ENCODE results near the gene PNPLA4.
A peak's percentile ranks its signal among the peaks of the same experiment; 100 is the strongest.

Gene PNPLA4, protein sequence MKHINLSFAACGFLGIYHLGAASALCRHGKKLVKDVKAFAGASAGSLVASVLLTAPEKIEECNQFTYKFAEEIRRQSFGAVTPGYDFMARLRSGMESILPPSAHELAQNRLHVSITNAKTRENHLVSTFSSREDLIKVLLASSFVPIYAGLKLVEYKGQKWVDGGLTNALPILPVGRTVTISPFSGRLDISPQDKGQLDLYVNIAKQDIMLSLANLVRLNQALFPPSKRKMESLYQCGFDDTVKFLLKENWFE

DNA sequence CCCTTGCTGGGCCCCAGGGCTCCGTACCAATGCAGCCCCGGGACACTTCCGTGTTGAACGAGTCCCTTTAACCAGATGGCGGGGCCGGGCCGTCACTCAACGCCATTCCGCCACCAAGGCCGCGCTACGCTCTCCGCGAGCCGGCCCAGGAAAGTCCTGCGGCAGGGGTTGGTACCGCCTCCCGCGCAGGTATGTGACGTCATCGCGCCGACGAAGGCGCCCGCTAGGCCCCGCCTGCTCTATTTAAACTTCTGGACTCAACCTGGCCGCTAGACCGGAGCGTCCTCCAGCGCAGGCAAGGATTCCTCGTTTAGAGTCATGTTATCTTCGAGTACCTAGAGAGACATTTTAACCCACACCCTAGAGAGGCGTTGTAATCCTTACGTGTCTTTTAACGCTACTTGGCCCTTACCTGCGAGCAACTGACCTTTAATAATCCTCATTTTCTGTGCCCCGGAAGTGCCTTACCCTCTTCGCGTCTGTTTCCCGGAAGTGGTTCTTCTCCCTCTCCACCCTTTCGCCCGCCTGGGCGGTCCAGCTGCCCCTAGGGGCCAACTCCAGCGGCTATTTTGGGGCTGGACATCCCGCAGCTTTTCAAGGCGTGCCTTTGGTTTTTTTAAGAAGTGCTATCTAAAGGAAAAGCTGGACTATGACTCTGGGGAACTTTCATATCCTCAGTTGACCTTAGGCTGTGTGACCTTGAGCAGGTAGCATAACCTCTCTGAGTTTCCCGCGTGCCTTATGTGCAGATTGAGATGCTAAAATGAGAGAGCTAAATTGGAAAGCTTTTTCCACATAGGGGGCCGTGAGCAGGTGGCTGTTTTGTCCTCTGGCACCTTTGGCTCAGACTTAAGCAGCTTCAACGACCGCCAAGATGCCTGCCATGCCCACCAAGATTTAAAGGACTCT is at the start of gene PNPLA4:
PNPLA4 (minus strand) TSS at position 155 of the 909 bp plus-strand sequence. CDS start 1,294 bp downstream, outside the sequence.
- peak; percentile 69 for DNase-seq (ENCODE audit: low read depth)

DNA sequence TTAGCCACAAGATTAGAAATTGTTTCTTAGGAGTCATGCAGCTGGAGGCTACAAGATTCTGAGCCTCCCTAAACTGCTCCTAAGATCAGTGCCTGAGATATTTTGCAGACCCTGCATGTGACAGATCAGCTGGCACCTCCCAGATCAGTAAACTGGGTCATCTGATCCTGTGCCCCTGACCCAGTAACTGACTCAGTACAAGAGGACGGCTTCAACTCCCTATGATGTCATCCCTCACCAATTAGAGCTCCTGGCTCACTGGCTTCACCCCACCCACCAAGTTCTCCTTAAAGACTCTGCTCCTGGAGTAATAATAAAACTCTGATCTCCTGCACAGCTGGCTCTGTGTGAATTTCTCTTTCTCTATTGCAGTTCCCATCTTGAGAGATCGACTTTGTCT is 45.4 kb upstream of the PNPLA4 start:
- no peak for DNase-seq (ENCODE audit: low read depth)

DNA sequence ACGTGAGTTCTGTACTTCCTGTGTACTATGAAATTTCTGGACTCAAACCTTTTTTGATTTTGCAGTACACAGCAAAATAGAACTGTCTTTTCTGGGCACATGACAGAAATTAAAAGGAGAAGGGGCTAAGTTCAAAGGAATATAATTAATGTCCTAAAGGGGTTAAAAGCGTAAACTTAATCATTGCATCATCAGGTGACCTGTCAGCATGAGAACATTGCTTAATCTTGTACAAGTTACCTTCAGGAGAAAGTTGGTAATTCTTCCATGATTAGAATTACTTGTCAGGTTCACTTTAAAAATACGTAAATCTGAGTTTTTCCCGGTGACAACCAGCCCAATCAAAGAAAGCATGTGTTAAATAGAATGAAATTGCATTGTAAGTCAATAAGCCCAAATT is 43.2 kb upstream of the PNPLA4 start:
- DNase-seq (ENCODE audit: low read depth), result no peak

DNA sequence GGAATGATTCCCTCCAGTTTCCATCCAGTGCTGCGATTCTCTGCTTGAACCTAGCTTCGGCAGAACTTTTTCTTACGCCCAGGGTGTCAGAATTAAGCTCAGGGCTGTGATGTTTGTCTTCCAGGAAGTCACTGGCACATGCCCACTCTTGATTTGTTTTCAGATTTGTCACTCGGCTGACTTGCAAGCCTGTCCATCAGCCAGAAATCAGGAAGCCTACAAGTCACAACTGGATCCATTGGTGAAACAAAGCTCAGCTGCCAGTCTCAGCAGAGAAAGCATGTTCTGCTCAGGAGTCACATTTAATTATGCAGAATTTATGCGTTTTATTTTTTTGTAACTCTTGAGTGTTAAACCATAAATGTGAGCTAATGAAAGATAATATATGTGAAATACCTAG is 38.2 kb upstream of the PNPLA4 start:
- DNase-seq (ENCODE audit: low read depth), result no peak

DNA sequence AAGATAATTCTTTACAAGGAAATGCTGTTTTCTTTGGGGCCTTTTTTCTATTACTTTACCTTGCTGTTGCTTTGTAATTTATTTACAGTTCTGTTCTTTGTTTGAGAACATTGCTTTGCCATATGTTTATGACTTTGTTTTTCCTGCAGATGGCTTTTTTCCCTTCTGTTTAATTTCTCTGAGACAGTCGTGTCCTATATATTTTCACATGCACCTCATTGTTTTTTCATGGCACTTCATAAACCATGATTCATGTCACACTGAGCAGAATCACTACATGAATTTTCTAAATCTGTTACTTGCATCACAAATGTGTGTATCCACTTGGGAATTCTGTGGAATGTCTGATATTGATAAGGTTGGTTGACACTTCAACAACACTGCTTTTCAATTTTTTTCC is 33.0 kb upstream of the PNPLA4 start:
- DNase-seq (ENCODE audit: low read depth), result no peak

DNA sequence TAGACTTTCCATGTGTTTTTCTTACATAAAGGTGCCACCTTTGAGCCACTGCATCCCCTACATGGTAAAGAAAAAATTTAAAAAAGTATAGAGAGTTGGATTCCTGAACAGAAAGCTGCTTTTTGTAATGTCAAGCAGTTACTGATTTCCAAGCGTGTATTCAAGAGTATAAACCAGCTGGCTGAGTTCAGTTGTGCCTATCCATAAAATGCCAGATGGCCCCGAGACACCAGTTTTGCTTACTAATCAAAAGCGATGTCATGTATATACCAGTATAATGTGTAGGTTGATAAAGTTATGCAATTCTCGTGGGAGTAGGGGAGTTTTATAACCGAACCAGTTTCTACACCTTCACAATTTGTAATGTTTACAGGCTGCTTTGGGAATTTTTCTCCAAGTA is 26.2 kb upstream of the PNPLA4 start:
- DNase-seq (ENCODE audit: low read depth), result no peak

DNA sequence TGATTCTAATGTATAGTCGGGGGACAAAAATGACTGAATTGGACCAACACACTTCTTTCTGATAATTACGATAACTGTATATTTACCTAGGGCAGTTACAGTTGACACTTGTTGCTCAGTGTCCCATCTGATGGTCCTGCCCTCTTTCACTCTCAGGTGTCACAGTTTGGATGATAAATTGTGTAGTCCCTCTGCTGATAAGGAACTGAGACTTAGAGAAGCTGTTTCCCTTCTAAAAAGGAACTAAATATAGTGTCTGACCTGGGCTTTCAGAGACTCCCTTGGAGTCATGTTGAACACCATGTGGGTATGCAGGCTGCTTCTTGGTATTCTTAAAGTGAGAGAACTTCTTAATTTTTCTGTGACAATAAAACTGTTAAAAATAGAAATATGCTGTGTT is 23.7 kb upstream of the PNPLA4 start:
- DNase-seq (ENCODE audit: low read depth), result no peak

DNA sequence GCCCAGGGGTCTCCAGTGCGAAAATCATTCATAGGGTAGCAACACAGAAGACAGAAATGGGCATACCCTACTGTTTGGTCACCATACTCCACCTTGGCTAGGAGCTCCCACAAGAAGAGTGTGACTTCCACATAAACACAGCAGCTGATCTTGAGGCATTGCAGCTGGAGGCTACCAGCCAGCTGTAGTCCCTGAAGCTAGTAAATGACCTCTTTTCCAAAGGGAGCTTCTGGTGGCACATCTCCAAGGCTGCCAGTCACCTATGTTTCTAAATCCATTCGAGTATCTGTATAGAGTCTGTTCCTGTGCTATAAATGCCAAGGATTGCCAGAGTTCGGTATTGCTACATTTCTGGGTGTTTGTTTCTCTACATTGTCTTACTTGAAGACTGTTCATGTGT is 21.3 kb upstream of the PNPLA4 start:
- no peak for DNase-seq (ENCODE audit: low read depth)

DNA sequence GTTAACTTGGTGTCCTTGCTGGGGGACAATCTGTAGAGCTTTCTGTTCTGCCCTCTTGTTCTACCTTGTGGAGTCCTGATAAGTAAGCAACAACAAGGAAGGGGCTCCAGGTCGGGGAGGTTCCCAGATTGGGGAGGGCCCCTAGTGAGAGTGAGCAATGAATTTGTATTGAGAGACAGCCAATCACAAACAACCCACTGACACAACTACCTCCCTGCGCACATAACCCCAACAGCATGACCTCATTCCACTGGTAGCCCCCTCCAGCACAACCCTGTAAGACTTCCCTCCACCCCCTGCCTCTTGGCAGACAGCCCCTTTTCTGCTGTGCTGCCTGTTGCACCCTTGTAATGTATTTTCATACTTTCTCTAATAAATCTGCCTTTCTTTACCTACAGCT is 19.7 kb upstream of the PNPLA4 start:
- DNase-seq (ENCODE audit: low read depth), result no peak

DNA sequence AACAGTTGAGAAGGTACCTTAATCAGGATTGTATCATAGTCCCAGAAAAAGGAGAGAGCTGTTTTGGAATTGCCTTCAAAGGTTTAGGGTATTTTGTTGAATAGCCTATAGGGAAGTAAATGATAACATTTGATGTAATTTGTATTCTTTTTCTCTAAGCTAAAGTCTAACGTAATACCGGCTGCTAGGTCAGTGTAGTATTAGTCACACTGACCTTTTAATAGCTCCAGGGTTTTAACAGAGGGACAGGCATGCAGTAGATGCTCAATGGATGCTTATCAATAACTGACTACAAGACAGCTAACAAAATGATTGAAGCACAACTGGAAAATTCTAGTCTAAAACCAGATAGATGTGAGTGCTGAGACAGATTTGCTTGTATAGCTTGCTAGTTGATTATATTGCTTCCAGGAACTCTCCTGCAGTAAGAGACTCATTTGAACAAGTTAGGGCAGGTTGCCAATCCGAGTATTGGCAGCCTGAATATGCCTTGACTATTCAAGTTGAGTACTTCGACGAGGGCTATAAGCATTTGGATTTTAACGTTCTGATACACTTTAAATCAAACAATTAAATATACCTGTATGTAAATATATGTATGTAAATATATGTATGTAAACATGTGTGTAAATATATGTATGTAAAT is 16.5 kb upstream of the PNPLA4 start:
- no peak for DNase-seq (ENCODE audit: low read depth)

DNA sequence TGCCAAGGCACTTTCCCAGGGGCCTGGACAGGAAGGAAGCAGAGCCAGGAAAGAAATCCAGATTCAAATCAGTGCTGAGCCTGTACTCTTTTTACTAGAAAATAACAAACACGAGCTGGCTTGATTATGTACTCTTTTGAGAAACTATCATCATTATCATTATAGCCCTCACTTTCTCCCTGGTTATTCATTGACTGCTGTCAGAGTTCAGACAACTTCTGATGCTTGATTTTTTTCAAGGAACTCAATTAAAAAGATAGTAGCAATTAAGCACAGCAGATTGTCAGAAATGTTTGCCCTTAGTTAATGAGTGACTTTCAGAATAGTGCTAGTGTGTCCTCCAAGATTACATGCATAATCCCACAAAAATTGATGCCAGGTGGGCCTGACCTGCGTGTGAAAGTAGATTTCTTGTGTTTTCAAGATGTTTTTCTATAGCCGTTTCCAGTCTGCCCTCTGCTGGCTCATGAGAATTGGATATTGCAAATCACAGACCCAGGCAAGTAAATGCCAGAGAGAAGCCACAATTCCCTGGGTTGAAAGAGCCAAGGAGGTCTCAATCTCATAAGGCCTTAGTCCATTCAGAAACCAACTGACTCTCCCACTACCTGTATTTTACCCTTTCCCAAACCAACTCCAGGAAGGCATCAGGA is 14.3 kb upstream of the PNPLA4 start:
- DNase-seq (ENCODE audit: low read depth), result no peak

DNA sequence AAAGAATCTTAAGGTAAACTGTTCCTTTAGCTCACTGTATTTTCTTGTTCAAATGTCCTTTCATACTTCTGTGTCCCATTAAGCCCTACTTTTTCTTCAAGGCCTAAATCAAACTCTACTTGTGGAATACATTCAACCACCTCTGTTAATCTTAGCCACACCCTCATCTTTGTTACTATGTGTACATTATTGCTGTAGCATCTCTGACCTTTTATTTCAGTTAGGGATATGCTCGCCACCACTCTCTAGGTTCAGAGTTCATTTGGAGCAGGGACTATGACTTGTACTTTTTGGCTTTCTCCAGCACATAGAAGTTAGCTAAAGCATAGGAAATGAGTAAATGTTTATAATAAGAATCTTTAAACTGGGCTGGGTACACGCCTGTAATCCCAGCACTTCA is 6.8 kb upstream of the PNPLA4 start:
- no peak for DNase-seq (ENCODE audit: low read depth)

DNA sequence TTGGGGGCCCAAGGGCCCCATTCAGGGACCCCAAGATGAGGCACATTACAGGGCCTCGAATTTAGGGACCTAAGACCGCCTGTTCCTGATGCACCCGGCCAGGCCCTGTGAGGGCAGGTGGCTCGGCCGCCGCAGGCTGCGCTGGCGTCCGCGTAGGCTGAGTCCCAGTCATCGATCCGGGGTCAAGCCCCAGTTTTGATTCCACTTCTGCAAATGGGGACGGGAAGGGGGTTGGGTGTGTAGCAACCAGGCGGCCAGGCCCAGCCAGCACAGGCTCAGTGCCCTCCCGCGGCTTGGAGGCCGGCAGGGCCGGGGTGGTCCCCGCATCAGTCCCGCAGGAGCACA is 327 bp downstream of the PNPLA4 start:
- DNase-seq (ENCODE audit: low read depth), result no peak

DNA sequence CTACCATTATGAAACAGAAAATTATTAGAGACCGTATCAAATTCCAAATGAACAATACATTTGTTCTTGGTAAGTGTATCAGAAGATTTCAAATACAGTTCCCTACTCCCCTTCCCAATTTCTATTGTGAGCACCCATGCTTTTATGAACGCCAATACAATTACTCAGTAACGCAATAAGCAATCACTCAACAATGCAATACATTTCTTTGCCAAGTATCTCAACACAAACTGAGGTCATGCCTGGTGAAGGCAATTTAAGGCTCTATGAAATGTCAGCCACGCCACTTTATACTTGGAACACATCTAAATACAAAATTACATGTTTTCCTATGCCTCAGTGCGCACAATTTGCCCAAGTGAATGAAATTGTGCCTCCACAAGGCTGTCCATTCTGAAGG is 712 bp downstream of the PNPLA4 start:
- no peak for DNase-seq (ENCODE audit: low read depth)

DNA sequence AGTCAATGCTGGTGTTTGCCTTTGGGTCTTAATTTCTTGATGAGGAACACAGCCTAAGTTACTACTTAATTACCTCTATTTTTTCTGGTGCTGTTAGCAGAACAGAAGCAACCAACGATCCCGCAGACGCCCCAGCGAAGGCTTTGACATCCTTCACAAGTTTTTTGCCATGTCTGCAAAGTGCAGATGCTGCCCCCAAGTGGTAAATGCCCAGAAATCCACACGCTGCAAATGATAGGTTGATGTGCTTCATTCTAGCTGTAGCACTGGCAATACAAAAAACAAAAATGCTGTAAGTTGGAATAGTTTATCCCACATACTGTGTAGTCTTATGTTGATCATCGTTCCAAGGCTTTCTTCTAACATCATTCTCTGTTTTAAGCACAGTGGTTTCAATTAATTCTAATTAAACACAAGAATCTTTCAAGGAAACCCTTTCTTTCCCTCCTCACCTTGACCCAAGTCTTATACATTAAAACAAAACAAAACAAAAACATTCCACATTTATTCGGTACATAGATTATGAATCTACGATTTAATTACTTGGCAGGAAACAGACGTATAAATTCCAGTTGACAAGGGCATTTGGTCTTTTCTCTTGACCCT is 1.2 kb downstream of the PNPLA4 start:
- peak; percentile 29 for DNase-seq (ENCODE audit: low read depth)

DNA sequence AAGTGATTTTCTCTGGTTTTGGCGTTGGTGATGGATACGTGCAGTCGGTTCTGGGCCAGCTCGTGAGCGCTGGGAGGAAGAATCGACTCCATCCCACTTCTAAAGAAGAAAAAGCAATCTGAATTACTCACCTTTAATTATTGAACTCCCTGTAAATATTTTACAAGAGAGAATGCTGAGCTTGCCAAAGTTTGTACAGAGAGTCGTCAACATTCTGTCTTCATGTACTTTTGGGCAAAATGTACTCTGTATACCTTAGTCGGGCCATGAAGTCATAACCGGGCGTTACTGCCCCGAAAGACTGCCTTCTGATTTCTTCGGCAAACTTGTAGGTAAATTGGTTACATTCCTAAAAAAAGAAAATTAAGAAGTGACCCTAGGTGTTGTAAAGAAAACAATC is 5.5 kb downstream of the PNPLA4 start:
- DNase-seq (ENCODE audit: low read depth), result no peak

DNA sequence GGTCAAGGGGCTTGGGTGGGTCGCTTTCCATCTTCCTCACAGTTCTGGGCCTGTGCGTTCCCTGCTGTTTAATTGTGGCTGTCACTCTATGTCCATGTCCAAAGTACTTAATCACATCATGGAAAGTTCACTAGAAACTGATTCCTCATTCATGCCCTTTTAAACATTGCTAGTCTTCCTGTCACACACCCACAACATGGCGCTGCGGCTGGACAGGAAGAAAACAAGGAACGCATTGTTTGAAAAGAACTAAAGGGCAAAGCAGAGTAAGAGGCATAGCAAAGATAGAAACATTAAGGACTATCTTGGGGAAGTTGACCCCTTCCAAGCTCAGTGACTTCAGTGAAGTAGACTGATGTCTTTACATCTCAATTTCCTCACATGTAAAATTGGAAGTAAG is 18.4 kb downstream of the PNPLA4 start:
- DNase-seq (ENCODE audit: low read depth), result no peak

DNA sequence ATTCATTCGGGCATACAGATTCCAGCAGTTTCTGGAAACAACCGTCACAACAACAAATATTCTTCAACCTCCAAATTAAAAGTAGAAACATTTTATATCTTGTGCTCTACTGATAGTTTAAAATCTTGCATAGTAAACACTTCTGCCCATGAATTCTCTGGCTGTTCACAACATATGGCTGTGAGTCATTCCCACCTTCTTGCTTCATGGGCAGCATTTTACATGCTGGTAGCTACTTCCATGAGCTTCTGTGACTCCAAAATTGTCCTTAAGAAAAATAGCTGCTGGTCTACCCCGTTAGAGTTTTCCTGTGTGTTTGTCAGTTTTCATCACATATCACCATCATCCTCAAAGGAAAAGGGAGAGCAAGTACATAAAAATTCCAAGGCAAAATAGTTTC is 22.7 kb downstream of the PNPLA4 start:
- no peak for DNase-seq (ENCODE audit: low read depth)

DNA sequence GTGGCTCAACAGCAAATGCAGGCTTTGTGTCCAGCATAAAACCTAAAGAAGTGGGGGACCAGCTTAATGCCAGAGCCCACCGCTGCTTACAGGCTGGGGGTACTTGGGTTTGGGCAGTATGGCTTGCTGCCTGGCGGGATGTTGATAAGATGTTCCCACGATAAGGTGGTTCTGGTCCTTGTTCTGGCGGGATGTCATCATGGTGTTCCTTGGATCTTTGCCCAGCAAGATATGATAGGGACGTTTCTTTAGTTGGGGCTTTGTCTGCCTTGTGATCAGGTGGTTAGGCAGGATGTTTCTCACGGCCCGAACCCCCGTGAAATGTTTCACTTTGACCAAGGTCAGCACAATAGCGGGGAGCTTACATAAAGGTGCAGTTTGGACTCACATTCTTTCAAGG is 35.3 kb downstream of the PNPLA4 start:
- DNase-seq (ENCODE audit: low read depth), result no peak

DNA sequence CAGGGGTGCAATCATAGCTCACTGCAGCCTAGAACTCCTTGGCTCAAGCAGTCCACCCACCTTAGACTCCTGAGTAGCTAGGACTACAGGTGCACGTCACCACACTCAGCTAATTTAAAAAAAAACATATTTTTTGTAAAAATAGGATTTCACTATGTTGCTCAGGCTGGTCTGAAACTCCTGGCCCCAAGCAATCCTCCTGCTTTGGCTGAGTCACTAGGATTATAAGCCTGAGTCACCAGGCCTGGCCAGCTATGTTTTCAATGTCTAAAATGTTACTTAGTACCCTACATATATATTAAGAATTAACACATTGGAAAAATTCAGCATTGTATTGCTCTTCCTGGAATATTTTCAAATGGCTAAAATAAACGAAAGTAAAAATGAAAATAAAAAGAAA is 37.5 kb downstream of the PNPLA4 start:
- no peak for DNase-seq (ENCODE audit: low read depth)

DNA sequence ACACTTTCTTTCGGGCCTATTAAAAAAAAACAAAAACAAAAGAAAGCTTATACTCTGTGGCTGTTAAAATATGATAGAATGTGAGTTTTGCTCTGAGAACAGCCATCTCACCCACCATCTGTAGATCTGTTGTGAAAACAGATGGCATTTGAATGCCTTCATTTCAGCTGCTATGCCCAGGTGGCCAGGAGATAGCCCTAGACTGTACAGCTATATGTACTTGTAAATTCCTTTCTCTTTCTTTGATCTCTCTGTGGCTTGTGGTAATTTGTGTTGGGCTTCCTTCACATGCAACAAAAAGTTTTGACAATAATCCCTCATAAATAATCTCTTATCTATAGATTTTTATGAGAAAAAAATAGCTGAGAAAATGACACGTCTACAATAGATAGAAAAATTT is 38.1 kb downstream of the PNPLA4 start:
- no peak for DNase-seq (ENCODE audit: low read depth)

DNA sequence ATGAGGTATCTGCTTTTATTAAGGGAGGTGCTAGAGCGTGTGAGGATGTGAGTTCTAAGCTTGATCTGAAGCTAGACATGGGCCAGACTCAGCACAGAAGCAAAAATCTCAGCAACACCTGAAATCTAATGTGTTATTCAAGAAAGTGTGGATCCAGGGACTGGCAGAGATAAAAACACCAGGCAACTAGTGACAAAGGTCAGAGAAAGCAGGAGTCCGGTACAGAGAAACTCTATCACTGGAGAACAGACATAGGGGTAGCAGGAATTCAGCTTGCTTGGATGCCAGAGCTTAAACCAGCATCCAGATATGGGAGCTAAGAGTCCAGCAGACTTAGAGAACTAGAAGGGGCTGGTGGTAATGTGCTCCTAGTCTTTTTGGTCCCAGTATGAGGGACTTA is 50.3 kb downstream of the PNPLA4 start:
- DNase-seq (ENCODE audit: low read depth), result no peak

All from stimulated activated CD4-positive, alpha-beta T cell treated with anti-CD3 and anti-CD28 coated beads, Interleukin-2, amount 100 ng/mL, for 4 hours (primary cell).